Endothelial cell of umbilical vein (primary cell): ENCODE data around the gene GPR68. TPM values are rescaled to one million over a fixed set of nuclear protein-coding genes. Genes with fewer than 3 reads are reported as not detected.

Source experiments
- BruUV-seq: library from RNA; stranded (reverse); fragments of 400-500 nt; replicated peaks from 2 replicates; lab custom pipeline; 2021; lab: Mats Ljungman, UMichigan
- CTCF ChIA-PET: fragments of 300-600, 350-600 bp; sonication (Branson Sonifier 250); formaldehyde crosslinking; loops from one replicate; lab custom pipeline; 2021; ENCODE audit warnings: antibody characterized with exemption, inconsistent platforms; lab: Charles Lee
- POLR2A ChIA-PET: fragments of 300-600, 350-600 bp; sonication (Branson Sonifier 250); formaldehyde crosslinking; loops from one replicate; lab custom pipeline; 2021; ENCODE audit warnings: antibody characterized with exemption, inconsistent platforms; lab: Charles Lee
- DNase-seq: peaks from one replicate; pipeline ENCODE4 v3.0.0-alpha.2; 2011; ENCODE audit warnings: low read depth, low spot score
- FAIRE-seq: peaks from 2 replicates; lab custom pipeline; 2011; peaks lifted over from hg19 to GRCh38; lab: Jason Lieb, UNC
- H2AFZ ChIP-seq: 2 replicates; pipeline ENCODE4 v1.6.0; 2012; ENCODE audit warnings: low read depth, low read length, control low read depth, inconsistent platforms
- H3K27ac ChIP-seq: 2 replicates; pipeline ENCODE4 v1.5.1; 2011; ENCODE audit warnings: low read depth, mild to moderate bottlenecking, control low read depth, low read length, moderate library complexity; ENCODE audit not compliant: insufficient read depth
- H3K27me3 ChIP-seq, 2 experiments: 2 replicates each; pipeline versions ENCODE4 v1.6.0 to v1.6.1; 2011; ENCODE audit warnings: low read length in 2 of 2, mixed read lengths in 1 of 2; ENCODE audit not compliant: control insufficient read depth in 2 of 2, insufficient read depth in 2 of 2
- H3K36me3 ChIP-seq, 2 experiments: 2 replicates in 1 of 2; 3 replicates in 1 of 2; pipeline ENCODE4 v1.5.1; 2011; ENCODE audit warnings: low read length in 2 of 2, mild to moderate bottlenecking in 1 of 2, moderate library complexity in 1 of 2; ENCODE audit not compliant: control insufficient read depth in 2 of 2, insufficient read depth in 2 of 2; ENCODE audit errors: extremely low read depth in 1 of 2
- H3K4me1 ChIP-seq: 3 replicates; pipeline ENCODE4 v1.5.1; 2011; ENCODE audit warnings: mild to moderate bottlenecking, low read length; ENCODE audit not compliant: control insufficient read depth, insufficient read depth; ENCODE audit errors: extremely low read depth
- H3K4me2 ChIP-seq: 2 replicates; pipeline ENCODE4 v1.6.1; 2011; ENCODE audit warnings: low read length, control low read depth, mixed read lengths; ENCODE audit not compliant: insufficient read depth
- H3K4me3 ChIP-seq, 3 experiments: fragments of 200-600 bp in 1 of 3; sonication (generic), shearing (Covaris generic) in 1 of 3; replicated peaks in 1 of 3; 2 replicates each; pipeline ENCODE4 v1.5.1; 2011 to 2016; ENCODE audit warnings: control low read depth in 3 of 3, low read length in 3 of 3, mild to moderate bottlenecking in 2 of 3, inconsistent platforms in 1 of 3, low read depth in 1 of 3, moderate library complexity in 1 of 3; ENCODE audit not compliant: insufficient read depth in 1 of 3
- H3K79me2 ChIP-seq: 2 replicates; pipeline ENCODE4 v1.6.0; 2012; ENCODE audit warnings: low read length, inconsistent platforms; ENCODE audit not compliant: control insufficient read depth, insufficient read depth
- H3K9ac ChIP-seq: replicated peaks from 2 replicates; pipeline ENCODE3; 2011; ENCODE audit warnings: low read length, control low read depth; ENCODE audit not compliant: insufficient read depth; ENCODE audit errors: extremely low read depth
- H3K9me1 ChIP-seq: replicated peaks from 3 replicates; pipeline ENCODE4 v1.6.0; 2011; ENCODE audit warnings: mild to moderate bottlenecking, low read length; ENCODE audit not compliant: control insufficient read depth, insufficient read depth; ENCODE audit errors: extremely low read depth
- H3K9me3 ChIP-seq: replicated peaks from 2 replicates; pipeline ENCODE4 v1.5.1; 2012; ENCODE audit warnings: low read length, inconsistent platforms; ENCODE audit not compliant: control insufficient read depth, insufficient read depth
- H4K20me1 ChIP-seq: replicated peaks from 2 replicates; pipeline ENCODE3; 2011; ENCODE audit warnings: mild to moderate bottlenecking, low read length; ENCODE audit not compliant: control insufficient read depth, insufficient read depth; ENCODE audit errors: extremely low read depth
- CTCF ChIP-seq, 2 donors: IDR thresholded peaks; 1 replicate in 1 of 2; 2 replicates in 1 of 2; pipeline ENCODE4 v1.5.1; 2011; ENCODE audit warnings: low read length in 2 of 2, mild to moderate bottlenecking in 2 of 2, moderate library complexity in 2 of 2, control low read depth in 1 of 2, inconsistent platforms in 1 of 2, low read depth in 1 of 2; ENCODE audit not compliant: insufficient read depth in 1 of 2; ENCODE audit errors: extremely low read depth in 1 of 2
- EZH2 ChIP-seq: IDR thresholded peaks from 2 replicates; pipeline ENCODE4 v1.6.1; 2012; ENCODE audit warnings: borderline replicate concordance, low read depth, mild to moderate bottlenecking, moderate library complexity, low read length, inconsistent platforms; ENCODE audit not compliant: severe bottlenecking
- FOS ChIP-seq: IDR thresholded peaks from 2 replicates; pipeline ENCODE4 v1.6.1; 2011; ENCODE audit warnings: mild to moderate bottlenecking, low read length, moderate library complexity, borderline replicate concordance; ENCODE audit not compliant: insufficient read depth
- GATA2 ChIP-seq: IDR thresholded peaks from 2 replicates; pipeline ENCODE4 v1.7.0; 2011; ENCODE audit warnings: low read depth, mild to moderate bottlenecking, moderate library complexity, mixed read lengths, low read length; ENCODE audit not compliant: insufficient read length, insufficient read depth
- JUN ChIP-seq: IDR thresholded peaks from 2 replicates; pipeline ENCODE4 v1.6.1; 2011; ENCODE audit warnings: borderline replicate concordance, low read depth; ENCODE audit not compliant: insufficient read length, insufficient read depth
- MAX ChIP-seq: IDR thresholded peaks from 2 replicates; pipeline ENCODE4 v1.6.1; 2011; ENCODE audit not compliant: insufficient read depth, insufficient read length
- MYC ChIP-seq: IDR thresholded peaks from one replicate; pipeline ENCODE4 v1.6.1; 2011; ENCODE audit warnings: mild to moderate bottlenecking, low read depth, low read length
- POLR2A ChIP-seq: IDR thresholded peaks from 2 replicates; pipeline ENCODE4 v1.6.1; 2012; ENCODE audit warnings: low read depth, mild to moderate bottlenecking, control low read depth, low read length
- POLR2AphosphoS5 ChIP-seq: IDR thresholded peaks from 2 replicates; pipeline ENCODE4 v1.6.1; 2012; ENCODE audit warnings: low read depth, mild to moderate bottlenecking, control low read depth, low read length, moderate library complexity; ENCODE audit not compliant: insufficient read depth
- dilution Hi-C: fragments of 300-500 bp; cut with MboI; formaldehyde crosslinking; loops from one replicate; pipeline ENCODE4 v1.15.0; 2019; ENCODE audit warnings: low sequenced_read_pairs; ENCODE audit not compliant: extremely low pct_ligation_motif_present
- intact Hi-C: fragments of 100-400 bp; cut with micrococcal nuclease; formaldehyde crosslinking; loops from one replicate; pipeline ENCODE4 v1.10.0; 2022
- polyA plus RNA-seq, 4 experiments: library from polyadenylated mRNA; depleted of rRNA in 3 of 4; stranded (reverse) in 3 of 4; unstranded in 1 of 4; fragments of >200 nt; gene quantifications; 2 replicates each; pipeline versions ENCODE4 v1.2.1 to v1.2.3, GENCODE V29; 2011 to 2012; ENCODE audit warnings: missing spikeins in 1 of 4
- total RNA-seq: library from RNA; stranded (reverse); gene quantifications from 2 replicates; pipeline ENCODE4 v1.2.3, GENCODE V29; 2021

The GPR68 gene
- total and polyA plus RNA-seq, 2 donors (not counting 3 experiments of a cell fraction or from before 2014, with no cell fraction given), result 0.24 to 0.36 TPM

- Histone ChIP-seq H3K27me3 (no peaks in the 10 kb centered on the region), H4K20me1 (no peaks in the 10 kb centered on the region), H3K9me1 (no peaks in the 10 kb centered on the region), H2AFZ (no peak overlapping the region), H3K9ac (no peak overlapping the region), H3K27ac (no peak overlapping the region), H3K4me3 (no peak overlapping the region), H3K79me2 (no peaks in the 10 kb centered on the region), H3K4me1 (peaks cover 2% of the 10 kb centered on the region), H3K4me2 (no peak overlapping the region), H3K9me3 (no peaks in the 10 kb centered on the region), H3K36me3 (no peaks in the 10 kb centered on the region)
- dilution Hi-C loops, result no loop called here
- TF ChIP-seq JUN (no peak), POLR2AphosphoS5 (no peak), EZH2 (no peak), CTCF (IDR thresholded peaks at IDR 0.05; ENCODE audit: extremely low read depth in 1 of 2, insufficient read depth in 1 of 2, low read depth in 1 of 2, low read length in 2 of 2) (no peak), MYC (no peak), MAX (no peak), GATA2 (no peak), POLR2A (no peak), FOS (no peak)
- DNase-seq, result no peak
- ChIA-PET POLR2A (interaction anchor here (0.6 kb wide), 1 partner anchor 12 kb away, joined by 12 read pairs; no protein-coding TSS in a partner anchor), CTCF (interaction anchor here (2.2 to 2.5 kb wide), 2 partner anchors 73 to 77 kb away, joined by 7 to 10 read pairs; no protein-coding TSS in a partner anchor)
- no peak for FAIRE-seq
- intact Hi-C loops, result no loop called here
- BruUV-seq, result no TSS peak
These were observed 5.5 kb upstream of the GPR68 start for GRCh38 chr14:91249841-91250616.
